Left renal pelvis (tissue), 4 donors: ENCODE results near the gene SERPINA7. TPM values are rescaled to one million over a fixed set of nuclear protein-coding genes. Genes with fewer than 3 reads are reported as not detected.
"Not testable (repeated sequence)": the region's sequence is repeated elsewhere in the genome, so short reads cannot be mapped to it uniquely, and the experiment has no call there.

Source experiments
- DNase-seq, 4 donors: peaks; one replicate each; pipeline ENCODE4 v3.0.0-alpha.2; 2013; ENCODE audit warnings: low read depth in 4 of 4, low spot score in 3 of 4
- polyA plus RNA-seq, 4 donors: library from polyadenylated mRNA; unstranded; fragments of 120-200 nt; gene quantifications; one replicate each; pipeline ENCODE4 v1.2.1, GENCODE V29; 2013; ENCODE audit not compliant: insufficient read length in 4 of 4

Gene SERPINA7, protein sequence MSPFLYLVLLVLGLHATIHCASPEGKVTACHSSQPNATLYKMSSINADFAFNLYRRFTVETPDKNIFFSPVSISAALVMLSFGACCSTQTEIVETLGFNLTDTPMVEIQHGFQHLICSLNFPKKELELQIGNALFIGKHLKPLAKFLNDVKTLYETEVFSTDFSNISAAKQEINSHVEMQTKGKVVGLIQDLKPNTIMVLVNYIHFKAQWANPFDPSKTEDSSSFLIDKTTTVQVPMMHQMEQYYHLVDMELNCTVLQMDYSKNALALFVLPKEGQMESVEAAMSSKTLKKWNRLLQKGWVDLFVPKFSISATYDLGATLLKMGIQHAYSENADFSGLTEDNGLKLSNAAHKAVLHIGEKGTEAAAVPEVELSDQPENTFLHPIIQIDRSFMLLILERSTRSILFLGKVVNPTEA
- under 1 TPM; 0.18 to 0.89 (median 0.21) TPM for polyA plus RNA-seq

DNA sequence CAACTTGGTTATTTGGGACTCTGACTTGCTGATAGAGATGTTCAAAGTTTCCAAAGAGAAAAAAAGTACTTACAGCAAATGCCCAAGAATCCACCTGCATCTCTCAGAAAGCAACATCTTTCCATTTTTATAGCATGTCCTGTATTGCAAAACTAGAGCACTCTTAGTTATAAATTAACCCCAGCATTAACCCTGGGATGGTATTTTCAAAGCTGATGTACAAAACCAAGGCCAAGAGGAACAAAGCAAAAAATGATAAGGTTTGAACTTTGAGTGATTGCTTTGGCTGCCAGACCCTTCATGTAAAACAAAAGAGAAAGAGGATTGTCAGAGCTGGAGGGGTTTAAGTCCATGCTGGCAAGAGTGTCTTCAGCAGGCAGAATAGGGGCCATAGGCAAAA lies at the start of gene SERPINA7:
Gene SERPINA7 (minus strand): TSS at position 103 of the 400 bp plus-strand sequence. CDS start 1,669 bp downstream, outside the sequence.
- DNase-seq, result no peak

DNA sequence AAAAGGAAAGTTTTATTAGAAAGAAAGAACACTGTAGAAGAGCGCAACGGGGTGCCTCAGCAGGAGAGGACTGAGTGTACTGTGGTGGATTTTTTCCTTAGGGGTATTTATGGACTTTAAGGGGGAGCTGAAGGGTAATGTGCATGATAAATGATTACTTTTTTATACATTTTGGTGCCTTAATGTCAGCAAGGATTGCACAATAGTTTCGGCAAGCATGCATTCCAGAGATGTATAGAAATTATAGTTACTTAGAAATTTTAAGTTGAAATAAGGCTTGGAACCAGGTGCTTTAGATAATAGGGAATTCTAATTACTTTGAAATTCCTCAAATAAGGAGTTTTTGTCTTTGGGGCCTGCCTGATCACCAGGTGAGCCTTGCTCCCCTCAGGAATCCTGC lies 30.5 kb upstream of the SERPINA7 start:
- no peak for DNase-seq

DNA sequence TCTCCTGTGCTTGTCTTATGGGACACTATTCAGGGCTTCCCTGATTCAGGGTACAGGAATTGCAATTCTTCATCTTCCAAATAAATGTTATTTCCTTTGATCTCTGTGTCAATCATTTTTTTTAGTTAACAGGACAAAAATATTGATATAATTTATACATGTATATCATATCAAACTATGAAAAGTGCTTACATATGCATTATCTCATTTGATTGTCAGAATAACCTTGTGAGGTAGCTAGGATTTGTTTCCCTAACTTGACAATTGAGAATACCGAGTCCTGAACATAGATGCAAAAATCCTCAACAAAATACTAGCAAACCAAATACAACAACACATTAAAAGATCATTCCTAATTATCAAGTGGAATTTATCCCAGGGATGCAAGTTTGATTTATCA lies 11.5 kb upstream of the SERPINA7 start:
- no peak for DNase-seq

DNA sequence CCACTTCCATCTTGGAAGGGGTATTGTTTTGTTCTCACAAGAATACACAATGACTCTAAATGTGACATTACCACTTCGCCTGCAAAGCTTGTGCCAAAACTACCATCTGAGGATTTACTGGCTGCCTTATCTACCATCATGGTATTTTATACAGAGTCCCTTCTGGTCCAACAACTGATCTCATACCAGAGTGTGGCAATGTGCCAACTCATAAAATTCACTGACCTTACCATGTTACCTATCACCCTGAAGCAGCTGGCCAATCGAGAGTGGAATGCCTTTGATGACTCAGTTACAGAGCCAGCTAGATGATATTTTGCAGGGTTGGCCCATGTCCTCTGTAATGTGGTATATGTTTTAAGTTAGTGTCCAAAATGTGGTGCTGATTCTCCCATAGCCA lies 3.8 kb upstream of the SERPINA7 start:
- no peak for DNase-seq

DNA sequence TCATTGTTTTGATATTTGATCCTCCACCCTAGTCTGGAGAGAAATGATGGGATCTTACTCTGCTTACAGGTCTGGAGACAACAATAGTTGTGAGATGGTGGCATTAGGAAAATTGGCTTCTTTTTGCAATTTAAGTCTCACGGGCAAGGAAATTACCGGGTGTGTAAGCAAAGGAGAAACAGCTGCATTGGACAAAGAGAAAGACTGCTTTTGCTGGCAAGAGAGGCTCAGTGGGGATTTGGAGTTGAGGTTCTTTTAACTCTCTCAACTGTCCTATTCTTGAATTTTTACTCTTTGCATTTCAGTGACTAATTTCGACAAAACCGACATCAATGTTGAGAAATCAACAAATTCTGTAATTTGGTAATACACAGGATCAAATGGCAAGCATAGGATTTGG lies 2.3 kb upstream of the SERPINA7 start:
- no peak for DNase-seq

DNA sequence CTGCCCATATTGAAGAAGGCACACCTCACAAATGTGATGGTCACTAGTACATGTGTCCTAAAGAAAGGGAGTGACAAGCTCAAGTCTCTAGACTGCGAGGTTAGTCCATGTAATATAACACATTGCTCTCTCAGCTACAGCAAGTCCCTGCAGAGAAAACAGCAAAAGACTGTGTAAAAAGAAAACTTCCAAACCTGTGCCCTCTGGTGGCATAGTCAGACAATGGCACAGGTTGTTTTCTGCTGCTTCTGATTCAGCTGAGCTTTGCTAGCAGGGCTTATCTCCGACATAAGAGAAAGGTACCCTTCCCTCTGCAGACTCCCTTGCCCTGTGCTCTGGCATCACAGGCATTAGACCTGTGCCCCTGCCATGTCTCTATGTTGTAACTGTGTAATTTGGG lies 1.4 kb upstream of the SERPINA7 start:
- peak in 1 of 4 donors; percentile 2 for DNase-seq

DNA sequence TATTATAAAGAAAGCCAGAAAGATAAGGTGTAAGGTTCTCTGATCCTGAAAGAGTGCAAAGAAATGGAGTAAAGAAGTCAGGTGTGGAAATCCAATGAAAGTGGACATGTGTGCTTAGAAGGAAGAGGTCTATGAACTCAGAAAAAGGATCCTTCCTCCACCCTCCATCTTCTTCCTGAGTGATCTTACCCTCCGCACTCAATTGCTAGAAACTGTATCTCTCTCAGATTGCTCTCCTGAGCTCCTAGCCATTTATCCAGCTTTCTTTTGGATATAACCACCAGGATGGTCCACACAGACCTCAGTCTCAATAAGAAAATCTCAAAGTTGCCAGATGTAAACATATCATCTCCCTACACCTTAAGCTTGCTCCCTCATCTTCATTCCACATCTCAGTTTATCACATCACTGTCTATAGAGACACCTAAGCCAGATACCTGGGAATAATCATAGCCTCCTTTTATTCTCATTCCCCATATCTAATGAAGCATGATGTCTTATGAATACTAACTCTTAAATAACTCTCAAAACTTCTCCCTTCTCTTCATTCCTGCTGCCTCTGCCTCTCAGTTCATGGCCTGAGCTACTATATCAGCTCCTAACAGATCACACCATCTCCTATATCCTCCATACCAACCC lies 573 bp downstream of the SERPINA7 start:
- DNase-seq, result no peak

DNA sequence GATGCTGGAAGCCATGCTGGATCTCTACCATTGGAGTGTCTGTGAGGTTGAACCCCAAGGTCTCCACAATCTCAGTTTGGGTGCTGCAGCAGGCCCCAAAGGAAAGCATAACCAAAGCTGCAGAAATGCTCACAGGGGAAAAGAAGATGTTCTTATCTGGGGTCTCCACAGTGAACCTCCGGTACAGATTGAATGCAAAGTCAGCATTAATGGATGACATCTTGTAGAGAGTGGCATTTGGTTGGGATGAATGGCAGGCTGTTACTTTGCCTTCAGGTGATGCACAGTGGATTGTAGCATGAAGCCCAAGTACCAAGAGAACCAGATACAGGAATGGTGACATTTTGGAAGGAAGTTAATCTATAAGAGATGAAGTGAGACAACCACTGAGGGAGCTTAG lies 1.8 kb downstream of the SERPINA7 start:
- DNase-seq, result no peak

DNA sequence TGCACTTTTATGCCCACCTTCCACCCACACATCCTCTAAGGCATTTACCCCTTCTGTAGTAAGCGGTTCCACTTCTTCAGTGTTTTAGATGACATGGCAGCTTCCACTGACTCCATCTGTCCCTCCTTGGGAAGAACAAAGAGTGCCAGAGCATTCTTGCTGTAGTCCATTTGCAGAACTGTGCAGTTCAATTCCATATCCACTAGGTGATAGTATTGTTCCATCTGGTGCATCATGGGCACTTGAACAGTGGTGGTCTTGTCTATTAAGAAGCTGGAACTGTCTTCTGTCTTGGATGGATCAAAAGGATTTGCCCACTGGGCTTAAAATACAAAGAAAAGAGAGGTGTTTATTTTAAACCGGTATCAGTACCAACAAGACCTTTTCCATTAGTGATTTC lies 3.5 kb downstream of the SERPINA7 start:
- no peak for DNase-seq

DNA sequence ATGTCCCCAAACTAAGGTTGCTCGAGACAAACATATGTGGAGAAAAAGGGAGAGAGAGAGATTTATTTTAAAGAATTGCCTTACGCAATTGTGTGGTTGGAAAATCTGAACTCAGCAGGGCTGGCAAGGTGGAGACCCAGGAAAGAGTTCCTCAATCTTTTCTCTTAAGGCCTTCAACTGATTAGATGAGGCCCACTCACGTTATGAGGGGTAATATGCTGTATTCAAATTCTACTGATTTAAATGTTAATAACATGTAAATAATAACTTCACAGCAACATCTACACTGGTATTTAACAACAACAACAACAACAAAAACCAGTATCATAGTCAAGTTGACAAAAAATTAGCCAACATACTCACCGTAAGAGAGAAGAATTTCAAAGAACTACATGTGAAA lies 14.6 kb downstream of the SERPINA7 start:
- no peak for DNase-seq

DNA sequence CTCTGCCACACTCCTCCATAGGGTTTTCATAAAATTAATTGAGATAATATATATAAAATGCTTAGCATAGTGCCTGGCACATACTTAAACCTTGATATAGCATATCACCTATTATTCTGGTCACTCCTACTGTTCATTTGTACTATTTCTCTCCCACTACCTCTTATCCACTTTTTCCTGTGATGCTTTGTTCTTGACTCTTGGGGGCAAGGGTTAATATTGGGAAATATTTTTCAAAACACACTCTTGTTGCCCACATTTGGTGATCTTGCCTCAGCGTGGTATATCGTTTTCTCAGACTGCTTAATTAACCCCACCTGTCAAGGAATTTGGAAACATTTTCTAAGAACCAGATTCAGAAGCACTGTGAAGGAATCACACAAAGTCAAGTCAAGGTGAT lies 16.3 kb downstream of the SERPINA7 start:
- no peak for DNase-seq

DNA sequence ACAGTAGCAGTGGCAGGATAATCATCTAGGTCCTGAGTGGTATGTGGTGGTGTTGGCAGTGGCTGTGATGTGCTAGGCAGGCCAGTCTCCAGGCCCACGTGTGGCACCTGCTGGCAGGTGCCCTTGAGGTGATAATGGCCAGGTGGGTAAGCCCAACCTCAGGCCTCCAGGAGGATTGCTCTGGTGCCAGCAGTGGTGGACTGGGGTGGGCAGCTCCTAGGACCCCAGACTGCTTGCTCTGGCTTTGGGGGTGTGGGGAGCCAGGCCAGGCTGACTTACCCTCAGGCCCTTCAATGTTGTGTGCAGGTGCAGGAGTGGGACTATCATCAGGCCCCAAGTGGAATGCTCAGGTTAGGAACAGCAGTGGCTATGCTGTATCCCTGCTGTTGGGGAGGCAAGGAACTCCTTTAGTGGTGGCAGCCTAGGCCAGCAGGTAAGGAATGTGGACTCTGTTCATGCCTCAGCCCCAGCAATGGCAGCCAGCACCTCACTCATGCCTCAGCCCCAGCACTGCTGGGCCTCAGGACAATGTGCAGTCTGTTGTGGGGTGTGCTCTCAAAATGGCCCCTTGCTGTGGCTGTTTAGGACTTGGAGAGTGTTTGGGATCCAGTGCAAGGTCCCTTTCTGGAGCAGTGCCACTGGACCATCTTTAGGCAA lies 24.3 kb downstream of the SERPINA7 start:
- DNase-seq, result no peak

DNA sequence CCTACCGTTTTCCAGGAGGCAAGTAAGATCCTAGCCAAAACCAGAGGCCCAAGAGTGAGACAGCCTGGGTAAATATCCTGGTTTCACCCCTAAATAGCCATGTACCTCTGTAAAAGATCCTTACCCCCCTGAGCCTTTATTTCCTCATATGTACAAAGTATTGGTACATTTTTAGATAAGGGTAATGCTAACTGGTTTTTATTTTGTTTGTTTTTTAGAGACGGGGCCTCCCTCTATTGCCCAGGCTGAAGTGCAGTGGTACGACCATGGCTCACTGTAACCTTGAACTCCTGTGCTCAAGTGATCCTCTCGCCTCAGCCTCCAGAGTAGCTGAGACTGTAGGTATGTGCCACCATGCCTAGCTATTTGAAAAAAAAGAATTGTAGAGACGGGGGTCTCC lies 29.4 kb downstream of the SERPINA7 start:
- DNase-seq, result no peak

DNA sequence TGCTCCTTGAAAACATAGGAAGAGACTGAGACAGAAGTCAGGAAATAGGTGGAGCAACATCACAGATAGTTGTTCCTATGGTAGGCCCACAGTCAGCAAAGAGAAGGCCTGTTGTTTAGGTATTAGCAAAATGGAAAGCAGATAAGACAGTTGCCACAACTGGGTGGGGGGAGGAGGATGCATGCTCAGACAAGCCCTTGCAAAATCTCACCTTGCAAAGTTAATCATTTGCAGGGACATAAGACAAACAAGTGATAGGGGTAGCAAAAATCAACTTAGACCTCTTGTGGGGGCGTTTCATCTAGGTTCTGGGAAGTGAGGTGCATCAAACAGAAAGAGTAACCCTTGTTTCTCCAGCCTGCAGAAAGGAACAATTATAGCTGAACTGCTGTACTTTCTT lies 30.7 kb downstream of the SERPINA7 start:
- no peak for DNase-seq

DNA sequence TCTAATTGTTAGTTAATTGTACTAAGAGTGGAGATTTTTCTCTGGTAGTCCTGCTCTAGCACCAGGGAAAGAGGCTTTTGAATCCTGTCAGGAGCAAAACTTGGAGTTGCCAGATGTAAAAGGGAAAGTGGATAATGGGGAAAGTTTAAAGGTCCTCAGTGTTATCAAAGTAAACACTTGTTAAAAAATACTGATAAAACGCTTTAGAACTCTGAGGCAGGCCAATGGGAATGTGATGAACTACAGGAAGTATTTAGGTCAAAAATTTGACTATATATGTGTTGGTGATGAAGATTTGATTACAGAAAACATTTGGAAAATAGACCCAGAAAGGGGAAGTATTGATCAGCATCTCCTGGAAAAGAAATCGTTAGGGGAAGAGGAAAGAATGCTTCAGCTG lies 32.8 kb downstream of the SERPINA7 start:
- DNase-seq, result no peak

DNA sequence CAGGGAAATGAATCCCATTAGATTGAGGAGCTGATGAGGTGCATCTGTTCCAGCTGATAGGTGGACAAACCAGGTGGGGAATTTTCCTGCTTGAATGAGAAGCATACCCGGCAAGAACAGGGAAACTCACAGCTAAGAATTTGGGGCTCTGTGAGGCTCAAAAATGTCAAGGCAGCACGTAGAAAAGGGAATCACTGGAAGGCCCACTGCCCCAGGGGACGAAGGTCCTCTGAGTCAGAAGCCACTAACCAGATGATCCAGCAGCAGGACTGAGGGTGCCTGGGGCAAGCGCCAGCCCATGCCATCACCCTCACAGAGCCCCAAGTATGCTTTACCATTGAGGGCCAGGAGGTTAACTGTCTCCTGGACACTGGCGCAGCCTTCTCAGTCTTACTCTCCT lies 37.9 kb downstream of the SERPINA7 start:
- not testable (repeated sequence) for DNase-seq

DNA sequence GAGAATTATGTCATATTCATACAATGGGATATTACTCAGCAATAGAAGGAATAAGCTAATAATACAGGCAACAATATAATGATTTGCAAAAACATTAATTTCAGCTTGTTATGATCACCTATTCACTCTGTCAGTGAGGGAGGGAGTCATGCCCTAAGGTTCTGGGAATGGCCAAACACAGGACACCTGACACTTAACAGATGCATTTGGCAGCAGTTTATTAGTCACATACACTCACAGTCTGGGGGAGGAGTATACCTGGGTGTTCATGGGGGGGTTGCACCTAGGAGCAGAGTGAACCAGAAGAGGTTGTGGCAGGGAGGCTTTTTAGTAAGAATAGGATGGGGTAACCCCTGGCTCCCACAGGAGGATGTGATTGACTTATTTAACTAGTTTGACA lies 38.3 kb downstream of the SERPINA7 start:
- no peak for DNase-seq

DNA sequence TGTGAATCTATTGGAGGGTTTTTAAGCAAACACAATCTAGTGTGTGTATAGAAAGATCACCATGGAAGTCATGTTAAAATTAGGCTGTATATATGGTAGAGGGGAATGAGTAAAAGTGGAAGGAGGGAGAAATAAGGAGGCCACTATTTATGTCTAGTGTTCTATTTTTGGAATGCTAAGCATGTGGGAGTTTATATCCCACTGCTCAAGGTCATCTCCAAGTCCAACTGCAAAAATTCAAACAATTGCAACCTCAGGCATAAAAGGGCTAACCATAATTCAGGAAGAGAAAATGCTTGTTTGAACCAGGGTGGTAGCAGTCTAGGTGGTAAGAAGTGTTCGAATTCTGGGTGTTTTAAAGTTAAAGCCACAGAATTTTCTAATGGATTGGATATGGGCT lies 39.2 kb downstream of the SERPINA7 start:
- DNase-seq, result no peak

DNA sequence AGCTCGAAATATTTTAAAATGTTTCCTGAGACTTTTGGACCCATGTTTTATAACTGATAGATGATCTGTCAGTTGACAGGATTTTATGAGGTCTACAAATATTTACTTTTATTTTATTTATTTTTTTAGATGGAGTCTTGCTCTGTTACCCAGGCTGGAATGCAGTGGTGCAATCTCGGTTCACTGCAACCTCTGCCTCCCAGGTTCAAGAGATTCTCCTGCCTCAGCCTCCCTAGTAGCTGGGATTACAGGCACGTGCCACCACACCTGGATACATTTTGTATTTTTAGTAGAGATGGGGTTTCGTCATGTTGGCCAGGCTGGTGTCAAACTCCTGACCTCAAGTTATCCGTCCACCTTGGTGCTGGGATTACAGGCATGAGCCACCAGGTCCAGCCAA lies 50.0 kb downstream of the SERPINA7 start:
- not testable (repeated sequence) for DNase-seq
